IPS-NIHi7 (cell line): Measurements from ENCODE around the gene PSMA3.

Source experiments
- DNase-seq: peaks from one replicate; pipeline ENCODE4 v3.0.0; 2012; ENCODE audit warnings: mixed read lengths; ENCODE audit errors: extremely low spot score

Gene PSMA3

GRCh38 chr14:58270628-58271027, 26.0 kb downstream of the PSMA3 start:
- no peak for DNase-seq

- peak; percentile 8 for DNase-seq
Measured at GRCh38 chr14:58272588-58273372, 28.1 kb downstream of the PSMA3 start.

GRCh38 chr14:58274881-58275280, 30.2 kb downstream of the PSMA3 start:
- DNase-seq, result no peak

GRCh38 chr14:58275527-58276190, 31.0 kb downstream of the PSMA3 start:
- DNase-seq, result no peak

GRCh38 chr14:58276208-58276607, 31.6 kb downstream of the PSMA3 start:
- DNase-seq, result no peak

GRCh38 chr14:58278177-58278576, 33.5 kb downstream of the PSMA3 start:
- DNase-seq, result no peak

GRCh38 chr14:58280954-58281787, 36.5 kb downstream of the PSMA3 start:
- DNase-seq, result no peak

GRCh38 chr14:58281969-58282368, 37.3 kb downstream of the PSMA3 start:
- no peak for DNase-seq

GRCh38 chr14:58282925-58283593, 38.4 kb downstream of the PSMA3 start:
- DNase-seq, result no peak

- DNase-seq, result no peak
Measured at GRCh38 chr14:58283730-58284129, 39.1 kb downstream of the PSMA3 start.

- no peak for DNase-seq
Measured at GRCh38 chr14:58285132-58285531, 40.5 kb downstream of the PSMA3 start.

GRCh38 chr14:58287607-58288042, 43.0 kb downstream of the PSMA3 start:
- no peak for DNase-seq

GRCh38 chr14:58288106-58288792, 43.6 kb downstream of the PSMA3 start:
- DNase-seq, result no peak

GRCh38 chr14:58291646-58292045, 47.0 kb downstream of the PSMA3 start:
- no peak for DNase-seq

- DNase-seq, result no peak
Measured at GRCh38 chr14:58292187-58292586, 47.5 kb downstream of the PSMA3 start.

GRCh38 chr14:58294201-58294600, 49.6 kb downstream of the PSMA3 start:
- no peak for DNase-seq

- DNase-seq, result no peak
Measured at GRCh38 chr14:58296726-58297125, 52.1 kb downstream of the PSMA3 start.

GRCh38 chr14:58297412-58297761, 52.7 kb downstream of the PSMA3 start:
- no peak for DNase-seq

- peak; percentile 98 for DNase-seq
Measured at GRCh38 chr14:58297762-58298476, 53.3 kb downstream of the PSMA3 start.
